HG03196 (cell line): Measurements from ENCODE around the gene CEP55.
"Not testable (repeated sequence)": the region's sequence is repeated elsewhere in the genome, so short reads cannot be mapped to it uniquely, and the experiment has no call there.

Experiments
- ATAC-seq: cut with Tn5 transposase; IDR thresholded peaks from one replicate; pipeline ENCODE4 v1.9.1; 2021; ENCODE audit not compliant: unreplicated experiment

CEP55 gene

GRCh38 chr10:93496322-93497041 lies at the start of gene CEP55:
TSS of gene CEP55 (plus strand) at chr10:93496612. CDS start at chr10:93500052, 3,440 bp downstream.
- ATAC-seq: peak; percentile 99

GRCh38 chr10:93447019-93447418 lies 49.4 kb upstream of the CEP55 start:
- ATAC-seq: no peak

DNA sequence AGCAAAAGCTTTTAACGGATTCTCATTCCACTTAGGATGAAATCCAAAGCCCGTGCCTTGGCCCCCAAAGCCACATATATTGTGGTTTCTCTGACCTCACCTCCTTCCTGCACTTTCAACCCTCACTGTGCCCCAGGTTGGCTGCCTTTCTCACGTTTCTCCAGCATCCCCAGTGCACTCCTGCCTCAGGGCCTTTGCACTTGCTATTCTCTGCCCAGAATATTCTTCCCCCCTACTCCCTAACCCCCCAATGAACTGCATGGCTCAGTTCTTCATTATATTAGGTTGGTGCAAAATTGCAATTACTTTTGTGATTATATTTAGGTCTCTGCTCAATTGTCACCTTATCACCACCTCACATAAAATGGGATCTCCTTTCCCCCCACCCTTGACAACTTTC lies 48.4 kb upstream of the CEP55 start:
- no peak for ATAC-seq

GRCh38 chr10:93451244-93451947 lies 45.0 kb upstream of the CEP55 start:
- no peak for ATAC-seq

DNA sequence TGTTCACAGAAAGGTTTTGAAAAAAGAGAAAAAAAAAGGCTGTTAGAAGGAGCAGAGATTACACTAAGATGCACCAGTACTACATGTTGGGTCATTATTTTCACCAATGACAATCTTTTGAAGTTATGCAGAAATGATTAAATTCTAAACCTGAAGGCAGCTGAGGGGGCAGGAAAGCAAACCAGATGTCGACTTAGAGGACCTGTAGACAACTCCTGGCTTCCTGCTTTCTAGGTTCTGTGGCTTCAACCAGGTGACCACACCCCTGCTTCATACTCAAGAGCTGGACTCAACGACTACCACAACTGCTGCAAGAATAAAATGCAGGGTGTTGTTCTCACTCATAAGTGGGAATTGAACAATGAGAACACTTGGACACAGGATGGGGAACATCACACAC lies 44.3 kb upstream of the CEP55 start:
- ATAC-seq: no peak

- no peak for ATAC-seq
These were observed 42.3 kb upstream of the CEP55 start for GRCh38 chr10:93454146-93454545.

GRCh38 chr10:93454736-93455135 lies 41.7 kb upstream of the CEP55 start:
- no peak for ATAC-seq

DNA sequence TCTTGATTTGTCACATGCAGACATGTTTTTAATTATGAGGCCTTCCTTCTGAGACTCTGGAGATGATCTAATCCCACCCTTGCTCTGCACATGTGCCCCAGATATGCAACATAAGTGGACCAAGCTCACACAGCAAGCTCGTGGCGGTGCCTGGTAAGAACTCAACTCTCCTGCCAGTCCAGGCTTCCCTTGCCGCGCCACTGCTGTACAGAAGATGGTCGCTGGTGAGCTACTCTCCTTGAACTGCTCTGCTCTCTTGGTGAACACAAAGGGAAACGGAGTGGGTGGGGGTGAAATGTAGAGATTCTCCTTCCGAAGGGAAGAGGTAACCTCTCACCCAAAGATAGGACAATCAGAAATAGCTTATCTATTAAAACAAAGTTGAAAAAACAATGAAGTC lies 39.9 kb upstream of the CEP55 start:
- ATAC-seq: no peak

GRCh38 chr10:93457511-93457910 lies 38.9 kb upstream of the CEP55 start:
- no peak for ATAC-seq

DNA sequence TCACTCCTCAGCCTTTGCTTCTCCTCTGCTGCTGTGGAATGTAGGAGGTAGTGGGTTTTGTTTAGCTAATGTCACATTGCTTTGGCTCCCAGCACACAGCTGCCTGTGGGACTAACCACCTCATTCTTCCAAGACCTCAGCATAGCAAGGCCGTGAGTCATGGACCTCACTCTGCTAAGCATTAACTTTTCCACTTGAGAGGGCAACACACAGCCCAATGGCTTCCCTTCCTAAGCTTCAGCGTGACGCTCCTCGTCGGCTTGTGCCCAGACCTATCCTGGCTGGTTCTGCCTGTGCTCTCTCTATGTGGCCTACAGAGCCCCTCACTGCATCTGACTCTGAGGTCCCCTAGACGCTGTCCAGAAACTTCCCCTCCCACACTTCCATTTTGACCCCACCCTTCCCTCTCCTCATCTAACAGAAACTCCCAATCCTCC lies 37.6 kb upstream of the CEP55 start:
- no peak for ATAC-seq

DNA sequence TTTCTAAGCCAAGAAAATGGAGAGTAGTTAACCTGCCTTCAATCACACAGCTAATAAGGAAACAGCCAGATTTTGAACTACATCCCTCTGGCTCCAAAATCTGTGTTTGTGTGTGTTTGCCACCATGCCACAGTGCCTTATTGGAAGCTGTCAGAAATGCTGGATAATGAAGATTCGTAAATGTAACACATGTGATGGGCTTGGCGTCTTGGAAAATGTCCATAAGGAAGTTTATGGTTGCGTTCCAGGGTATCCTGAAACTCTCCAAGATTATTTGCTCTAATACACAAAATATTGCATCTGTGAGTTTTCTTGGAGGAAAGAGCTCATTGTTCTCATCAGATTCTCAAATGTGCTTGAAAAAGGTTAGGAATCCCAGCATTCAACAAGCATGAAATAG lies 36.9 kb upstream of the CEP55 start:
- no peak for ATAC-seq

DNA sequence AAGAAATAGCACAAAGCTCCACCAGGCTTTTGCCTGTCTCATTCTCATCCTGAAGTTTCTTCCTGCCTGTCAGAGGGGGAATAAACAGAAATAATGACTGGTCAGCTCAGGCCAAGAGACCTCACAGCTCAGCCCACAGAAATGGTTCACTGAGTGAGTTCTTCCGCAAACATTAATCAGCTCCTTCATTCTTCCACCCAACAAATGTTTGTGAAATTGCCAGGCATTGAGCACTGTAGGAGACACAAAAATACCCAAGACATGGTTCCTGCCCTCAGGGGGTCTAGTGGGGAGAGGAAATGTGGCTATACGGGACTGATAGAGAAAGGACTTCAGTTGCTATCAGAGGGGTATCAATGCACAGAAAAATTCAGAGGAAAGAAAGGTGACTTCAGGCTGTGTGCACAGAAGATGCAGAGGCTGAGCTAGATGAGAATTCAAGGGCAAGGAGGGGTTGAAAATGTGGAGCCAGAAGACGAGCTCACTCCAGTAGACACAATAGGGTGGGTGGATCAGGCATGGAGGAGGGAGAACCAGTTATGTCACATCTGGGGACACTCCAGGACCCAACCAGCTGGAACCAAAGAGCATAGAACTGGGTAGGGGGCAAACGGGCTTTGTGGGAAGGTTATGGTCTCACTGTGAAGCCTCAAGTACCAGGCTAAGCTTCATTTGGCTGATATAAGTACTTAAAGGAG lies 35.2 kb upstream of the CEP55 start:
- ATAC-seq: no peak

DNA sequence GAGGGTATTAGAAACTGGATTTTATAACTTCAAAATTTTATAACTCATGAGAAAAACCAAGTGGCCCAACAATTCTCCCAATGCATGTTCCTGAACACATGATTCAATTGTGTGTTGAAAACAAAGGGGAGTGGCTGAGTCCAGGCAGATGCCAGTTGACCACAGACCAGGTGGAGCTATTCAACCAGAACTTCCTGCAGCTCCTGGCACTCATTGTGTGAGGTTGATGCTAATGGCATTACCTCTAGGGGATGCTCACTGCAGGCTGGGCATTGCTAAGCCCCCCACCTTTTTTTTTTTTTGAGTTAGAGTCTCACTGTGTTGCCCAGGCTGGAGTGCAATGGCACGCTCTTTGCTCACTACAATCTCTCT lies 34.6 kb upstream of the CEP55 start:
- no peak for ATAC-seq

GRCh38 chr10:93462371-93462770 lies 34.0 kb upstream of the CEP55 start:
- ATAC-seq: no peak

DNA sequence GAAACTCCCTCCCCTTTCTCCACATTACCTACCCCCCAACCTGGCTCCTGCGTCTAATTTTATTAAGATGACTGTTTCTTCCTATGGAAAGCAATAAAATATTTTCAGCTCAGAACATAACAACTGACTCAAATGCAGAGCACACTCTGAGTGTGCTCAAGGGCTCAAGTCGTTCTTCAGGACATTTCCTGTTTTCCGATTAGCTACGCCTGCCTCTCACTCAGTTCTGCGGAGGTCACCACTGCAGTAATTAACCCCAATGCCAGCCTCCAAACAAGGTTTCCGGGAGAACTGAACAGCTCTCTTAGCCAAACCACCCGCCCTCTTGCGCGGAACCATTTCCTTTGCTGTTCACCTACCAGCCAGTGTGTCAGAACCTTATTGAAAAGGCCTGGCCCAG lies 33.5 kb upstream of the CEP55 start:
- no peak for ATAC-seq

DNA sequence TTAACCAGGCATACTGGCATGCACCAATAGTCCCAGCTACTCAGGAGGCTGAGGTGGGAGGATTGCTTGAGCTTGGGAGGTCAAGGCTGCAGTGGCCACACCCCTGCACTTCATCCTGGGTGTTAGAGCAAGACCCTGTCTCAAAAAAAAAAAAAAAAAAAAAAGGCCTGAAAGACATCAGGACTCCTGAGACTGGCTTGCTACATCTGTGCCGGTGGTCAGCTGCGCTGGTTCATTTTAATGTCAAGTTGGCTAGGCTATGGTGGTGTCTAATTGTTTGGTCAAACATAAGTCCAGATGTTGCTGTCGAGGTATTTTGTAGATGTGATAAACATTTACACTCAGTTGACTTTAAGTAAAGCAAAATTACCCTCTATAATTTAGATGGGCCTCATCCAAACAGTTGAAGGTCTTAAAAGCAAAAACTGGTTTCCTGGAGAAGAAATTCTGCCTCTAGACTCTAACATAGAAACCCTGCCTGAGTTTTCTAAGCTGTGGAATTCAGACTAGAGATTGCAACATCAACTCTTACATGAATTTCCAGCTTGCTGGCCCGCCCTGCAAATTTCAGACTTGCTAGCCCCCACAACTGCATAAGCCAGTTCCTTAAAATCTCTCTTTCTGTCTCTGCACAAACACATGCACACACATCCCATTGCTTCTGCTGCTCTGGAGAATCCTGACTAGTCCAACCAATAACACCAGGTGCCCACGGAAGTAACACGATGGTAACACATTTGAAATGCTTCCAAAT lies 32.5 kb upstream of the CEP55 start:
- no peak for ATAC-seq

- ATAC-seq: no peak
These were observed 31.5 kb upstream of the CEP55 start for GRCh38 chr10:93464776-93465388.

GRCh38 chr10:93465806-93466675 lies 30.4 kb upstream of the CEP55 start:
- no peak for ATAC-seq

GRCh38 chr10:93467635-93468034 lies 28.8 kb upstream of the CEP55 start:
- not testable (repeated sequence) for ATAC-seq
